GM19438 (cell line): ENCODE measurements around the gene KCNQ4.
A peak's percentile ranks its signal among the peaks of the same experiment; 100 is the strongest.

Source experiments
- ATAC-seq: cut with Tn5 transposase; IDR thresholded peaks from one replicate; pipeline ENCODE4 v1.9.1; 2021; ENCODE audit warnings: low read depth; ENCODE audit not compliant: unreplicated experiment

Gene KCNQ4

GRCh38 chr1:40856656-40857302, 73.2 kb downstream of the KCNQ4 start:
- ATAC-seq, result no peak

- ATAC-seq, result no peak
Measured at GRCh38 chr1:40857737-40858136, 74.2 kb downstream of the KCNQ4 start.

DNA sequence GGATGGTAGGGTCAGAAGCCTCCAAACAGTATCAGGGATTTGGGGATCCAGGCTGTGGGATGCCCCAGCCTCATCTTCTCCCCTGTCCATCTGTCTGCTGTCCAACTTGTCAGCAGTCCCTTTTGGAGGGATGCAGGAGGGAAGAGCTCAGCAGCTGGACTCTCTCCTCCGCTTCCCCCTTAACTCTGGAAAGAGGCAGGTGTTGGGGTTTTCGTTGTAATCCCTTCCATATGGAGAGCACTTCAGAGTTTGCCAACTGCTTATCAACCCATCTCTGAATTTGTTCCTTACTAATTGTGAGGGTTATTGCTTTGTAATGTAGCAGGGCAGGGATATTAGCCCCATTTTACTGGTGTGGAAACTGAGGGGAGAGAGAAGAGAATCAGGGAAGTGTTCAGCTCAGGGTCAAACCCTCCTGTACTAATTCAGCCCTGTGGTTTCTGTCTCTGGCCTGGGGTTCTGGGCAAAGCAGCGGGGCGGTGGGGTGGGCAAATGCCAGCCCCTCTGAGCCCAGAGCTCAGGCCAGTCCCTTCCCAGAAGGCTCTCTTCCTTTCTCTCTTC, 75.3 kb downstream of the KCNQ4 start:
- ATAC-seq, result no peak

- no peak for ATAC-seq
Measured at GRCh38 chr1:40860706-40861223, 77.2 kb downstream of the KCNQ4 start.

GRCh38 chr1:40861224-40862003, 77.8 kb downstream of the KCNQ4 start:
- peak; percentile 11 for ATAC-seq

DNA sequence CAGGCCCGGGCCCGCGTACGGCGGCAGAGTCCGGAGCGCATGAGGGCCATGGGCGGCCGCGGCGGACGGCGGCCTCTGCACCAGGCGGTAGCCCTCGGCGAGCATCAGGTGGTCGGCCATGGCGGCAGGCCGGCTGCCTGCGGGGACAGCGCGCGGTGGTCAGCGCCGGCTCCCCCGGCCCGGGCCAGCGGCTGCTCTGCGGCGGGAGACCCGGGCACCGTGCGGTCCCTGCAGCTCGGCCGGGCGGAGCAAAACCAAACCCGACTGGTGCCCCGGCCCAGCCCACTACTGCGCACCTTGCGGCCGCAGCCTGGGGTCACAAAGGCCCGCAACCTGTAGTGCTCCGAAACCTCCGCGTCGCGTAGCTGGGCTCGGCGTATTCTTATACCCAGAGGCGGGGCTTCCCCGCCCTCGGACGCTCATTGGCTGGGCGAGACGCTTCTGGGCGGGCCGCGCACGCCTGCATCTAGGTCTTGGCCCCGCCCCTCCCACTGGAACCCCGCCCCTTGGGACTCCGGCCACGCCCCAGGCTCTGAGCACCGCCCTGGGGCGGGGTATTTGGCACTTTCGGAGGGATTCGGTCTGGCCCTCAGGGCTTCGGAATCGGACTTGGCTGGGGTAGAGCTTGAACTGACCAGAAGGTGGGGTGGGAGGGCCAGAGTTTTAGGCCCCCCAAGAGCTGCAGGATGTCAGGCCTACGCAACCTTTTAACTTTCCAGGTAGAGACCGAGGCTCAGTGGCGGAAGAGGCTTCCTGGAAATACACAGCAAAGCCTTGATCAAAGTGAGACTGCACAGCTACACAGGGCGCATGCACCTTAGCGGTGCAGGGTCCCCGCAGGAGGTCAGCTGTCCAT, 78.6 kb downstream of the KCNQ4 start, which contains the start of gene CITED4:
TSS of gene CITED4 (minus strand) at position 356 of the 856 bp plus-strand sequence. CDS start at position 120, 236 bp downstream.
- ATAC-seq, result peak; percentile 93

- no peak for ATAC-seq
Measured at GRCh38 chr1:40868051-40868723, 84.6 kb downstream of the KCNQ4 start.

DNA sequence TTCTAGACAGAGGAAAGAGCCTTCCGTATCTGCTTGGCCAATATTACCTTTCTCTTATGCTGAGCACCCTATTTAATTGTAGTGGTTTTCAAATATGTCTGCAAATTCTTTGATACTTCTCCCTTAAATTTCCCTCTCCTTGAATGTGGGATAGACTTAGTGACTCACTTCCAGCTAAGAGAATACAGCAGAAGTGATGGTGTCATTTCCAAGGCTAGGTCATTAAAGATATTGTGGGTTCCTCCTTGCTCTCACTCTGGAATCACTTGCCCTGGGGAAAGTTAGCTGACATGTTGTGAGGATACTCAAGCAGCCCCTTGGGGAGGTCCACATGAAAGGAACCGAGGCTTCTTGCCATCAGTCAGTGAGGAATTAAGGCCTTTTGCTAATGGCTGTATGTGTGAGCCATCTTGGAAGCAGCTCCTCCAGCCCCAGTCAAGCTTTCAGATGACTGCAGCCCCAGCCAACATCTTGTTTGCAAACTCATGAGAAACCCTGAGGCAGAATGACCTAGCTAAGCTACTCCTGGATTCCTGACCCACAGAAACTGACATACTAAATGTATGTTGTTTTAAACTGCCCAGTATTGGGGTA, 86.6 kb downstream of the KCNQ4 start:
- ATAC-seq, result no peak

GRCh38 chr1:40872276-40872675, 88.7 kb downstream of the KCNQ4 start:
- no peak for ATAC-seq

DNA sequence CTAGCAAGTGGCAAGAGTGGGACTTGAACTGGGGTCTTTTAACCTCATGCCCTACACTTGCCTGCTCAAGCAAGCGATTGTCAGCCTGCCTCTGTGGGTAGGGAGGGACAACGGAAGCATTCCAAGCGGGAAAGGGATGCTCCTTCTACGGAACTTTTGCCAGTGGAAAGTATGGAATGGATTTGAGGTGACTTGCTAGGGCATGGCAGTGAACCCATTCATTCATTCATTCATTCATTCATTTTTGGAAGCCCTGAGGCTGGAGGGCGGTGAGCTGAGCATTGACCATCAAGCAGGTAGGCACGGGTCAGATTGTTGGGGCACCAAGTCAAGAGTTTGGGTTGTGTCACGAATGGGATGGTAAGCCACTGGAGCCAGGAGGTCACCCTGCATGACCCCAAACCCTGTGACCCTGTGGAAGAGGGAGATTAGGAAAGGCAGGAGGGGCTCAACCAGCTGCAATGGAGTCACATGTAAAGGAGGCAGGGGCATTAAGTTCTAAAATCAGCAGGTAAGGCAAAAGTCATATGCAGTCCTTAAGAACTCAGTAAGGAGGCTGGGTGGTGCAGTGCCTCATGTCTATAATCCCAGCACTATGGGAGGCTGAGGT, 90.4 kb downstream of the KCNQ4 start:
- no peak for ATAC-seq

DNA sequence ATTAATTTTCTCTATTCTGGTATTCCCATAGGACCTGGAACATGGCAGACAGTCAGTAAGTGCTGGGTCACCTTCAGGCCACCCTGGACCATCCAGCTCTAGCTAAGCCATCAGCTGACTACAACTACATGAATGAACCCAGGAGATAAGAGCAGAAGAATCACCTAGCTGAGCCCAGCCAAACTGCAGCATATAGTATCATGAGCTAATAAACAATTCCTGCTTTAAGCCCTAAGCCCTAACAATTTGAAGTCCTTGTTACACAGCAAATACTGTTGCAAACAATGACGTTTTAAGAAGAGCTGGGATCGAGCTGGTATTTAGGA, 92.8 kb downstream of the KCNQ4 start:
- ATAC-seq, result no peak

- no peak for ATAC-seq
Measured at GRCh38 chr1:40876891-40877290, 93.3 kb downstream of the KCNQ4 start.

GRCh38 chr1:40877698-40878097, 94.1 kb downstream of the KCNQ4 start:
- no peak for ATAC-seq

GRCh38 chr1:40878906-40879305, 95.3 kb downstream of the KCNQ4 start:
- ATAC-seq, result no peak

DNA sequence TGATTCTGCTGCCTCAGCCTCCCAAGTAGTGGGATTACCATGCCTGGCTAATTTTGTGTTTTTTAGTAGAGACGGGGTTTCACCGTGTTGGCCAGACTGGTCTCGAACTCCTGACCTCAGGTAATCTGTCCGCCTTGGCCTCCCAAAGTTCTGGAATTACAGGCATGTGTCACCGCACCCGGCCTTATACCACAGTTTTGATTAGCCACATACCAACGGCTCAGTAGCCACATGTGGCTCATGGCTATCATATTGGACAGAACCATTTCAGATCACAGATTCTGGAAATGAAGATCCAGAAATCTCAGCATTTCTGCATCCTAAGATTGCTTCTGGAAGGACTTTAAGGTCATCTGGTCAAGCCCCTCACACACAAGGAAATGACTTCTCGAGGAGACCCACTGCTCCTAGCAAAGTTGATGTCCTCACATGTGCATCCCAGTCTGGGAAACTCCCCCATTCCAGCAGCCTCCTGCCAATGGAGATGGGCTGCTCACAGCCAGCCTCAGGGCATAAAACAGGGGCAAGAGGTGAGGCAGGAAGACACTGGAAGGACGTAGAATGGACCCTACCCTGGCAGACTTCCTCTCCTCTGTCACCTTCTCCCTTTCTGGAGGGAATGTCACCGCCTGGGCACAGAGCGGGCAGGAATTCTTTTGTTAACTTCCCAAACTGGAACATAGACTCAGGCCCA, 96.0 kb downstream of the KCNQ4 start:
- no peak for ATAC-seq

DNA sequence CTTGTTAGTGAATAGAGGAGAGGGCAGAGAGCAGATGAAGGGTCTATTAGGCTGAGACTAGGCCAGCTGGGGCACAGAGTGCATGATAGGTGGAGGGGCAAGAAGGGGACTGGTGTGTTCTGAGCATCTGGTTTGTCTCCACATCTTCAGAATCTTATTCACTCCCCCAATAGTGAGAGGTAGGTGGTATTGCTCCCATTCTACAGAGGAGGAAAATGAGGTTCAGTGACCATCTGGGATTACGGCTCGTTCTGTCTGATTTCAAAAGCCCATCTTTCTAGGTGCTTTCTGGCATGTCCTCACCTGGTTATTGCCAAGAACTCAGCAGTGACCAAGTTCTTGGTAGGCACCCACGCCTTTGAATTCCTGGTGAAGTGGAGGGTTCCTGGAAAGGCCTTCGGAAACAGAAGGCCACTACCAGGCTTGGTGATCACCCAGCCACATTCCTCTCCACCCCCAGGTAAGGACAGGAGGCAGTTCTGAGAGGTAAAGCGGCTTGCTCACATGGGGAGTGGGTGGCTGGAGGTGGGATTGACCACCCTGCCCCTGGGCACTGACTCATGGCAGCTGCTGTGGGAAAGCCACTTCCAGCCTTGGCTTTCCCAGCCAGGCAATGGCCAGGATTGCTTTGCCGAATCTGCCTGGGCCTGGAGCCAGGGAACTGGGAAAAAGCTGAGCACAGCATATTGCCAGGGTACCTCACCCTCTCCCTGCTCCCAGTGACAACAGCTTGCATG, 97.4 kb downstream of the KCNQ4 start:
- no peak for ATAC-seq

DNA sequence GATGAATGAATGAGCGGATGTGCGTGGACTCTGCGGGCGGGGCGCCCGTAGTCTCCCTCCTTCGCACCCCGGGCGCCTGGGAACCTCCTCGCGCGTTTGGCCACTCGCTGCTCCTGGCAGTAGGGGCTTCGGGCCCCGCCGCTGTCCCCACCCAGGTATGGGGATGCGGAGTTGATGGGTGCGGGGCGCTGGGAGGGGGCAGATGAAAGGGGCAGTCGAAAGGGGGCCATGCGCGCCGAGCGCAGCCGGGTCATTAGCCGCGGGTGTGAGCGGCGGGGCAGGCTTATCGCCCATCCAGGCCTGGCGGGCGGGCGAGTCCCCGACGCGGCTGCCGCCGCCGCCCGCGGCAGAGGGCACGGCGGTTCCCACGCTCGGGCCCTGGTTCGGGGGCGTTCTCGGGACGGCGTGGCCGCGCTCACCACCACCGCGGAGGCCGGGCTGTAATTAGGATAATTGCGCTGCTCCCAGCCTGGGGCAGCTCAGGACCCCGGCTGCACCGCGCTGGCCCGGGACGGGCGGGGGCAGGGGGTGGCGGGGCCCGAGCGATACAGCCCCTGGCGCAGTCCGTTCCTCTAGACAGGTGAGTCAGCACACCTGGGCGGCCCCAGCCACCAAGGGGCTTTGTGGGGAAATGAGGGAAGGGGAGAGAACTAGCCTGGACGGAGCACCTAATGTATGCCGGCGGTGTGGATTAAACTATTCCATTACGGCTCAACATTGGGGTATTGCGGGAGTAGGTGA, 100.6 kb downstream of the KCNQ4 start:
- ATAC-seq, result no peak
